Measurements from ENCODE around the gene CLC.

DNA sequence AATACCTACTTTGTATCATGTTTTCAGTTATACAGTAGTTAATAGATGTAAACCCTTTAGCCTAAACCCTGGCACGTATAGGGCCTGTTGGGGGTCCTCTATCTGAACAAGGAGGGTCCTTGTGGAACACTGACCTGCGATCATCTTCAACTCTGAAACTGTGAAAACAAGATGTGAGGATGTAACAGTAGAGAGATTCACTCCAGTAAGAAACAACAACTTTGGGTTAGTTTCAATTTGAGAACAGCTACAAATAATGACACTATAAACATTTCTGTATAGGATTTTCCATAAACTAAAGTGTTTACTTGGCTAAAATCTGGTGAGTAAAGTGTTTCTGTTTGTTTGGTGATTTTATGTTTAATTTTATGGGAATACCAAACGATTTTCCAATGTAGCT, 2.1 kb downstream of the CLC start:
- no peak for TF ChIP-seq POLR2A (IDR thresholded peaks at IDR 0.05; ENCODE audit: low read depth, low read length)
- TF ChIP-seq POLR2AphosphoS5 (IDR thresholded peaks at IDR 0.05; ENCODE audit: low read depth, low read length) = no peak

Measured in GM12892 (cell line).